ENCODE data around the gene NIF3L1. TPM values are rescaled to one million over a fixed set of nuclear protein-coding genes. Genes with fewer than 3 reads are reported as not detected.
A peak's percentile ranks its signal among the peaks of the same experiment; 100 is the strongest.

The NIF3L1 gene
- total and polyA plus RNA-seq, 2 of the 13 experiments (the other 11 are each of a cell fraction or from before 2014, with no cell fraction given): 67.9 to 75.2 TPM

DNA sequence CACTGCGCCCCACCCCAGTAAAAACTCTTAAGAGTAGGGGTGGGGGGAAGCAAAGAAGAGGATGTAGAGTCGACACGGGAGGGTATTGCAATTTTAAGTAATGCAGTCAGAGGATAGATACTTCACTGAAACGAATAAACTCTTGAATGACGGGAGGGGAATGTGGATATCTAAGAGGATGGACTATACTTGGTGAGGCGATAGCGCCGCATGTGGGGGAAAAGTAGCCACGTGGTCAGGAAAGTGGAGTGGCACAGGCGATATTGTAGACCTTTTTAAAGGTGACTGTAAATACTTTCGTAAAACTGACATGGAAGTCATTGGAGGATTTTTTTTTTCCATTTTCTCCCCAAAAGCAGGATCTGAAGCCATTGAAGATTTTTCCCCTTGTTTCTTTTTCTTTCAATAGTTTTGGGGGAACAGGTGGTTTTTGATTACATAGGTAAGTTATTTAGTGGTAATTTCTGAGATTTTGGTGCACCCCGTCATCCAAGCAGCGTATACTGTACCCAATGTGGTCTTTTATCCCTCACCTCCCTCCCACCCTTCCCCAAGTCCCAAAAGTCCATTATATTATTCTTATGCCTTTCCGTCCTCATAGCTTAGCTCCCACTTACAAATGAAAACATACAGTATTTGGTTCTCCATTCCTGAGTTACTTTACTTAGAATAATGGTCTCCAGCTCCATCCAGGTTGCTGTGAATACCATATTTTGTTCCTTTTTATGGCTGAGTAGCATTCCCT lies 38.5 kb upstream of the NIF3L1 start:
- Histone ChIP-seq H3K36me3 (replicated peaks in 1 of 2; ENCODE audit: control insufficient read depth in 1 of 2, insufficient read depth in 2 of 2, low read length in 2 of 2) (peaks cover 12 to 43% of the 10 kb centered on the region in 2 experiments), H3K9me3 (ENCODE audit: low read length) (no peaks in the 10 kb centered on the region), H3K4me1 (ENCODE audit: insufficient read depth, low read length) (no peaks in the 10 kb centered on the region), H3K79me2 (ENCODE audit: insufficient read depth, low read length) (peaks cover 2% of the 10 kb centered on the region), H3K4me3 (replicated peaks in 1 of 3; ENCODE audit: insufficient read depth in 1 of 3, low read depth in 2 of 3, low read length in 3 of 3) (no peak overlapping the region), H3K4me2 (ENCODE audit: low read depth, low read length) (no peak overlapping the region), H3K9ac (ENCODE audit: insufficient read depth, low read depth, low read length) (no peak overlapping the region), H3K27me3 (ENCODE audit: control insufficient read depth in 1 of 2, insufficient read depth in 2 of 2, low read length in 2 of 2) (no peaks in the 10 kb centered on the region), H2AFZ (ENCODE audit: low read length) (no peak overlapping the region), H3K27ac (ENCODE audit: extremely low read length, insufficient read depth, low read length) (no peak overlapping the region), H4K20me1 (ENCODE audit: insufficient read depth, low read length) (peaks cover 27% of the 10 kb centered on the region)
- intact Hi-C loops (cut with micrococcal nuclease; ENCODE audit: unreplicated experiment) (no loop called here), in situ Hi-C loops (cut with HindIII; ENCODE audit: extremely low pct_ligation_motif_present, low pct_unique_long_range_greater_than_20kb) (no loop called here)
- no TSS peak for BruUV-seq (replicated peaks)
- WGBS (ENCODE audit: low lambda C conversion rate): 96% methylated on average over 14 of the region's 14 CpGs
- ChIA-PET CTCF (ENCODE audit: low intra/inter-chr PET ratio, low total read pairs) (no interaction called here), POLR2A (interaction anchor here (1.1 to 2.2 kb wide), 2 partner anchors 13 kb away, joined by 8 to 16 read pairs; partner anchors contain the start of gene CLK1)
- FAIRE-seq: no peak
- DNase-seq (ENCODE audit: low spot score): no peak
- TF ChIP-seq RBM22 (optimal IDR thresholded peaks at IDR 0.05; ENCODE audit: low read length) (peak; percentile 72), HNRNPK (IDR thresholded peaks at IDR 0.05; ENCODE audit: low read depth, low read length, poor library complexity, severe bottlenecking) (peak; percentile 79), POLR2G (IDR thresholded peaks at IDR 0.05; ENCODE audit: low read depth, low read length) (peak; percentile 41; the same call in 1 of the 2 replicates), RBFOX2 (IDR thresholded peaks at IDR 0.05; ENCODE audit: low read depth, low read length) (peak; percentile 57), AGO2 (optimal IDR thresholded peaks at IDR 0.05; ENCODE audit: low read depth, low read length) (peak; percentile 58), POLR2A (IDR thresholded peaks at IDR 0.05; ENCODE audit: insufficient read depth in 1 of 2, low read depth in 2 of 2, low read length in 2 of 2) (peak; percentile 16 to 31; a peak in 2 of 4 replicates), ZNF263 (CRISPR knock-in tag; IDR thresholded peaks at IDR 0.05) (no peak), ZMYM3 (CRISPR knock-in tag; IDR thresholded peaks at IDR 0.05) (no peak)
- TF ChIP-seq, protein P1, sequence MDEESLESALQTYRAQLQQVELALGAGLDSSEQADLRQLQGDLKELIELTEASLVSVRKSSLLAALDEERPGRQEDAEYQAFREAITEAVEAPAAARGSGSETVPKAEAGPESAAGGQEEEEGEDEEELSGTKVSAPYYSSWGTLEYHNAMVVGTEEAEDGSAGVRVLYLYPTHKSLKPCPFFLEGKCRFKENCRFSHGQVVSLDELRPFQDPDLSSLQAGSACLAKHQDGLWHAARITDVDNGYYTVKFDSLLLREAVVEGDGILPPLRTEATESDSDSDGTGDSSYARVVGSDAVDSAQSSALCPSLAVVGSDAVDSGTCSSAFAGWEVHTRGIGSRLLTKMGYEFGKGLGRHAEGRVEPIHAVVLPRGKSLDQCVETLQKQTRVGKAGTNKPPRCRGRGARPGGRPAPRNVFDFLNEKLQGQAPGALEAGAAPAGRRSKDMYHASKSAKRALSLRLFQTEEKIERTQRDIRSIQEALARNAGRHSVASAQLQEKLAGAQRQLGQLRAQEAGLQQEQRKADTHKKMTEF (CRISPR knock-in tag; IDR thresholded peaks at IDR 0.05): 0 out of 2 replicates have a peak, but pooled peaks have one; percentile 0
- TF ChIP-seq, protein P2, sequence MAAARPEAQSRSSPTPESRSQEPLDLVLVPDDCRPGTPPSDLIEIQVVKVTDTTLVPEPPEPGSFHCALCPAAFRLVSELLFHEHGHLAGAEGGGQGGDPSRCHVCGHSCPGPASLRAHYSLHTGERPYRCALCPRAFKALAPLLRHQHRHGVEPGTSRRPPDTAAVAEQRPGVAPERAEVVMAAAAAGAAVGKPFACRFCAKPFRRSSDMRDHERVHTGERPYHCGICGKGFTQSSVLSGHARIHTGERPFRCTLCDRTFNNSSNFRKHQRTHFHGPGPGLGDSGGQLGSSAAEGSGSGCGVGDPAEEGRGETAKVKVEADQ (CRISPR knock-in tag; IDR thresholded peaks at IDR 0.05; ENCODE audit: borderline replicate concordance): no peak
- peak; percentile 7 for ATAC-seq
